Adipocyte (in vitro differentiated cells): ENCODE measurements around the gene XCL1.

Source experiments
- DNase-seq: peaks from one replicate; pipeline ENCODE4 v3.0.0-alpha.2; 2015; ENCODE audit warnings: low read depth
- H3K27me3 ChIP-seq: replicated peaks from 2 replicates; pipeline ENCODE4 v1.7.0; 2013; ENCODE audit warnings: mild to moderate bottlenecking, low read length, moderate library complexity; ENCODE audit not compliant: control insufficient read depth, insufficient read depth
- H3K36me3 ChIP-seq: 2 replicates; pipeline ENCODE4 v1.7.0; 2013; ENCODE audit warnings: low read length, mild to moderate bottlenecking, moderate library complexity; ENCODE audit not compliant: control insufficient read depth, insufficient read depth, severe bottlenecking
- H3K4me1 ChIP-seq: 2 replicates; pipeline ENCODE4 v1.7.0; 2013; ENCODE audit warnings: mild to moderate bottlenecking, low read length, moderate library complexity; ENCODE audit not compliant: control insufficient read depth, insufficient read depth
- H3K4me3 ChIP-seq: 2 replicates; pipeline ENCODE4 v1.7.0; 2013; ENCODE audit warnings: mild to moderate bottlenecking, low read length, moderate library complexity
- H3K9ac ChIP-seq: 2 replicates; pipeline ENCODE4 v1.7.0; 2013; ENCODE audit warnings: mild to moderate bottlenecking, low read length, moderate library complexity
- H3K9me3 ChIP-seq: 2 replicates; pipeline ENCODE4 v1.7.0; 2013; ENCODE audit warnings: mild to moderate bottlenecking, low read length, moderate library complexity; ENCODE audit not compliant: control insufficient read depth

The XCL1 gene

GRCh38 chr1:168552961-168553360 is 23.4 kb upstream of the XCL1 start:
- no peaks in the 10 kb centered on the region for H3K27me3 ChIP-seq
- H3K4me1 ChIP-seq = peaks cover 7% of the 10 kb centered on the region
- no peak overlapping the region for H3K9ac ChIP-seq
- no peaks in the 10 kb centered on the region for H3K36me3 ChIP-seq
- no peak for DNase-seq
- H3K9me3 ChIP-seq = peaks cover 3% of the 10 kb centered on the region
- no peak overlapping the region for H3K4me3 ChIP-seq

GRCh38 chr1:168553680-168554553 is 22.5 kb upstream of the XCL1 start:
- no peaks in the 10 kb centered on the region for H3K27me3 ChIP-seq
- H3K4me3 ChIP-seq = no peak overlapping the region
- H3K9me3 ChIP-seq = peaks cover 3% of the 10 kb centered on the region
- H3K9ac ChIP-seq = no peak overlapping the region
- H3K4me1 ChIP-seq = peaks cover 10% of the 10 kb centered on the region
- H3K36me3 ChIP-seq = no peaks in the 10 kb centered on the region
- no peak for DNase-seq

DNA sequence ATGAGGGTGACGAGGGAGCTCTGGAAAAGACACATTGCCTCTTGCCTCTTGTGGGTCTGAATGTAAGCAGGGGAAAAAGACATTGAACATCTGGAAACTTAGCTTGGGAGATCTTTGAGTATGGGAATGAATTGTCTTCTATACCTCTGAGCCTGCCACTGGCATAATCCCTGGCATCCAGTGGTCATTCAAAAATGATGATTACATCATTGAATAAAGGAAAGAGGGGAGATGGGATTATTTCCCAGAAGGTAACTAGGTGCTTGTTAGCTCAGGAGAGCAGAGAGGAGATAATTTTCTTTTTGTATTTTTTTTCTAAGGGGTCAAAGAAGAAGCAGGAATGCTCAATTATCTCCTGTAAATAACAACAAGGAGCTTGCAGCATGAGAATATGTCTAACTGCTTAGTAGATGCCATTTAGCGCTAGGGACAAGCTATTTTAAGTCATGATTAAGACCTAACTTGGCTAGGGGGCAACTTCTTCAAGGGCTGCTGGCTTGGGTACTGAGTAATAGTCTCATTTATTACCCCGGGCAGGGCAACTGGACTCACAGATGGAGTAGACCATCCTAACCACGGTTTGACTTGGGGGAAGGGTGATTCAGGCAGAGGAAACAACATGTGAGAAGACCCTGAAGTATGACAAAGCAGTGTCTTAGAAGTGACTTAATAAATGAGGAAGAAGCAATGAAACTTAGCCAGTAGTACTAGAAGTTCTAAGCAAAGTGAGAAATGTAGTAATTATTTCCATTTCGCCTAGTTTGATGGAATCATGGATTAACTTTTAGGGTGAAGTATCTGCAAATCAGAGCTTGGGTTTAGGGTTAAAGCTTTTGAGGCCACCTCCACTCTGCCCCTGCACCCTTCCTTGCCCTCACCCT is 21.6 kb upstream of the XCL1 start:
- no peaks in the 10 kb centered on the region for H3K9me3 ChIP-seq
- peaks cover 10% of the 10 kb centered on the region for H3K4me1 ChIP-seq
- H3K36me3 ChIP-seq = no peaks in the 10 kb centered on the region
- no peaks in the 10 kb centered on the region for H3K27me3 ChIP-seq
- no peak overlapping the region for H3K9ac ChIP-seq
- no peak for DNase-seq
- no peak overlapping the region for H3K4me3 ChIP-seq

GRCh38 chr1:168555508-168556046 is 20.8 kb upstream of the XCL1 start:
- Histone ChIP-seq H3K4me3 (no peak overlapping the region), H3K9me3 (no peaks in the 10 kb centered on the region), H3K27me3 (no peaks in the 10 kb centered on the region), H3K4me1 (peaks cover 10% of the 10 kb centered on the region), H3K9ac (no peak overlapping the region), H3K36me3 (no peaks in the 10 kb centered on the region)
- DNase-seq = no peak

DNA sequence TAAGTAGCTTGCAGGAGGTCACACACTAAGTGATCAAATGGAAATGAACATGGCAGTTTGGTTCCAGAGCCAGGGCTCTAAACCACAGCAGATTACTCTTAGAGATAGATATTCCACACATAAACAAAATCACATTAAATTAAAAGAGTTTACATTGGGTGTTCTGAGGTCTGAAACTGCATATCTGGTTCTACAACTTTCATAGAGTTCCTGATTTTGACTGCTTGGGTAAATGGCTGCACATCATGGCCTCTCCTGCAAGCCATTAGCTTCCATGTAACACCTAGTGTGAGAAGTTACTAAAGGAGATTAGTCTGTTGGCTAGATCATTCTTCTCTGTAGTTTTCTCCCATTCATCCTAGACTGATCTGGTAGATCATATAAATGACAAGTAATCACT is 19.8 kb upstream of the XCL1 start:
- peaks cover 10% of the 10 kb centered on the region for H3K4me1 ChIP-seq
- H3K36me3 ChIP-seq = no peaks in the 10 kb centered on the region
- H3K27me3 ChIP-seq = no peaks in the 10 kb centered on the region
- peak; percentile 36 for DNase-seq
- no peak overlapping the region for H3K9ac ChIP-seq
- no peak overlapping the region for H3K4me3 ChIP-seq
- no peaks in the 10 kb centered on the region for H3K9me3 ChIP-seq

- Histone ChIP-seq H3K9me3 (no peaks in the 10 kb centered on the region), H3K4me1 (peaks cover 10% of the 10 kb centered on the region), H3K36me3 (no peaks in the 10 kb centered on the region), H3K4me3 (no peak overlapping the region), H3K9ac (no peak overlapping the region), H3K27me3 (no peaks in the 10 kb centered on the region)
- DNase-seq = no peak
Measured at GRCh38 chr1:168560370-168560769, 16.0 kb upstream of the XCL1 start.

- no peak for DNase-seq
- no peak overlapping the region for H3K4me3 ChIP-seq
- no peaks in the 10 kb centered on the region for H3K9me3 ChIP-seq
- H3K9ac ChIP-seq = no peak overlapping the region
- peaks cover 10% of the 10 kb centered on the region for H3K4me1 ChIP-seq
- no peaks in the 10 kb centered on the region for H3K27me3 ChIP-seq
- no peaks in the 10 kb centered on the region for H3K36me3 ChIP-seq
Measured at GRCh38 chr1:168561989-168562388, 14.4 kb upstream of the XCL1 start.

DNA sequence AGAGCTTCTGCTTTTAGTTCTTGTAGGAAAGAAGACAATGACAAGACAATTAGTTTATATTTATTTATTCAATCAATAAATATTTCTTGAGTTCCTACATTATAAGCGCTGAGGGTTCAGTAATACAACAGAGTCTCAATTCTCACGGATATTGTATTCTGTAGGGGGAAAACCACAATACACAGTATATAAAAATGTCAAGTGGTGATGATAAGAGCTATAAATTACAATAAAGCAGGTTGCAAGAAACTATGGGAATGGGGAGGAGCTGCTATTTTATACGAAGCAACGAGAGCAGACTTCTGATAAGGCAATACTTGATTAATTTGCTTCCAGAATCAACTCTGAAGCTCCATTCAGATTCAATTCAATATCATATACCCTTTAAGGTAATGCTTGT is 10.6 kb upstream of the XCL1 start:
- DNase-seq = no peak
- Histone ChIP-seq H3K4me3 (no peak overlapping the region), H3K9me3 (no peaks in the 10 kb centered on the region), H3K4me1 (no peaks in the 10 kb centered on the region), H3K27me3 (no peaks in the 10 kb centered on the region), H3K9ac (no peak overlapping the region), H3K36me3 (no peaks in the 10 kb centered on the region)

GRCh38 chr1:168567007-168567406 is 9.4 kb upstream of the XCL1 start:
- Histone ChIP-seq H3K27me3 (no peaks in the 10 kb centered on the region), H3K9me3 (no peaks in the 10 kb centered on the region), H3K4me3 (no peak overlapping the region), H3K4me1 (no peaks in the 10 kb centered on the region), H3K9ac (no peak overlapping the region), H3K36me3 (no peaks in the 10 kb centered on the region)
- no peak for DNase-seq

- H3K27me3 ChIP-seq = no peaks in the 10 kb centered on the region
- H3K4me1 ChIP-seq = no peaks in the 10 kb centered on the region
- H3K4me3 ChIP-seq = no peak overlapping the region
- H3K9ac ChIP-seq = no peak overlapping the region
- no peaks in the 10 kb centered on the region for H3K36me3 ChIP-seq
- H3K9me3 ChIP-seq = no peaks in the 10 kb centered on the region
- DNase-seq = no peak
Measured at GRCh38 chr1:168567568-168567967, 8.8 kb upstream of the XCL1 start.

DNA sequence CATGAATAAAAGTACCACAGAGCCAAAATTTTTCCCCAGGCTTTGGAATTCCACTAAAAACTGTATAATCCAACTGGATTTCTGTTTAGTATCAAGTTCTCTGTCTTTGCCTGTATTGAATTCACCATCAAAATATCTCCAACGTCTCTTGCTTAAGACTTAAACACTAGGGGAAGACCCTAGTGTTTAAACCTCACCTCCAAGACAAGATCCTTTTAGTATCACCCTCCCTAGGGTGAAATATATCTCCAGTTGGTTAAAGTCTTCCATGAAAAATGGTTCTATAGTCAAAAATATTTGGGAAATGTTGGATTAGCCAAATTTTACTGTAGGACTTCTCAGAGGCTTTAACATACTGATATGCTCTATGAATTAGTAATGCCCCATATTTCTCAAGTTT is 8.1 kb upstream of the XCL1 start:
- Histone ChIP-seq H3K27me3 (no peaks in the 10 kb centered on the region), H3K9ac (no peak overlapping the region), H3K36me3 (no peaks in the 10 kb centered on the region), H3K4me3 (no peak overlapping the region), H3K9me3 (no peaks in the 10 kb centered on the region), H3K4me1 (no peaks in the 10 kb centered on the region)
- DNase-seq = no peak
